Uterus (tissue), 4 donors: ENCODE measurements around the gene MAP3K20. TPM values are rescaled to one million over a fixed set of nuclear protein-coding genes. Genes with fewer than 3 reads are reported as not detected.
A peak's percentile ranks its signal among the peaks of the same experiment; 100 is the strongest.

Experiments
- DNase-seq, 2 donors: peaks; one replicate each; pipeline ENCODE4 v3.0.0-alpha.2; 2019 to 2020
- H3K27ac ChIP-seq, 2 donors: fragments of 200-600 bp; sonication (generic); 1 replicate in 1 of 2; 2 replicates in 1 of 2; pipeline ENCODE4 v1.5.1; 2016 to 2018
- H3K27me3 ChIP-seq, 2 donors: fragments of 200-600 bp; sonication (generic); one replicate each; pipeline ENCODE4 v1.5.1; 2018 to 2019; ENCODE audit warnings: control low read depth in 1 of 2
- H3K36me3 ChIP-seq, 2 donors: fragments of 200-600 bp; sonication (generic); one replicate each; pipeline ENCODE4 v1.5.1; 2019; ENCODE audit warnings: control low read depth in 1 of 2
- H3K4me1 ChIP-seq, 2 donors: fragments of 200-600 bp; sonication (generic); one replicate each; pipeline ENCODE4 v1.5.1; 2018 to 2019; ENCODE audit warnings: control low read depth in 1 of 2
- H3K4me3 ChIP-seq, 2 donors: fragments of 200-600 bp; sonication (generic); 1 replicate in 1 of 2; 2 replicates in 1 of 2; pipeline ENCODE4 v1.5.1; 2018 to 2019; ENCODE audit warnings: mild to moderate bottlenecking in 1 of 2
- H3K9me3 ChIP-seq, 2 donors: fragments of 200-600 bp; sonication (generic); one replicate each; pipeline ENCODE4 v1.5.1; 2019; ENCODE audit warnings: control low read depth in 1 of 2
- CTCF ChIP-seq, 4 experiments: fragments of 200-600 bp in 2 of 4; fragments of 450-650 bp in 2 of 4; sonication (generic) in 2 of 4; IDR thresholded peaks; one replicate each; pipeline ENCODE4 v1.5.1; 2016 to 2019; ENCODE audit warnings: antibody characterized with exemption in 4 of 4, mild to moderate bottlenecking in 2 of 4, moderate library complexity in 1 of 4
- POLR2A ChIP-seq, 2 donors: fragments of 450-650 bp; IDR thresholded peaks; one replicate each; pipeline ENCODE4 v1.6.1; 2016; ENCODE audit warnings: antibody characterized with exemption in 2 of 2, mild to moderate bottlenecking in 1 of 2, moderate library complexity in 1 of 2
- intact Hi-C: fragments of 100-400 bp; cut with DNase I; formaldehyde crosslinking; loops from one replicate; pipeline ENCODE4 v1.15.1; 2023; ENCODE audit warnings: low total_unique reads
- total RNA-seq, 4 donors: library from RNA; depleted of rRNA in 3 of 4; stranded (reverse); fragments of >200 nt in 3 of 4; gene quantifications; one replicate each; pipeline versions ENCODE4 v1.1.0 to v1.2.4, GENCODE V29; 2014 to 2023
- donor health status: DM: yes; HTN: yes; CAD: no.

Gene MAP3K20
- total RNA-seq, 4 donors from 2014 or later = 47.6 to 183 (median 124) TPM

- Histone ChIP-seq H3K4me3 (no peak overlapping the region), H3K27me3 (no peaks in the 10 kb centered on the region), H3K36me3 (no peaks in the 10 kb centered on the region), H3K9me3 (no peaks in the 10 kb centered on the region), H3K4me1 (peaks cover 5 to 8% of the 10 kb centered on the region in 2 donors), H3K27ac (peak overlapping the region; percentile 41 to 70)
- no peak for DNase-seq
- intact Hi-C loops = no loop called here
- TF ChIP-seq POLR2A (IDR thresholded peaks at IDR 0.05) (no peak), CTCF (IDR thresholded peaks at IDR 0.05) (no peak)
These were observed 119.5 kb downstream of the MAP3K20 start for GRCh38 chr2:173195100-173195499.

- Histone ChIP-seq H3K4me3 (no peak overlapping the region), H3K9me3 (no peaks in the 10 kb centered on the region), H3K4me1 (peaks cover 4 to 5% of the 10 kb centered on the region in 2 donors), H3K27ac (peak overlapping the region; percentile 4 to 70), H3K36me3 (no peaks in the 10 kb centered on the region), H3K27me3 (no peaks in the 10 kb centered on the region)
- DNase-seq = no peak
- TF ChIP-seq POLR2A (IDR thresholded peaks at IDR 0.05) (no peak), CTCF (IDR thresholded peaks at IDR 0.05) (no peak)
- intact Hi-C loops = no loop called here
These were observed 120.4 kb downstream of the MAP3K20 start for GRCh38 chr2:173196080-173196479.

- DNase-seq = no peak
- H3K27me3 ChIP-seq = no peaks in the 10 kb centered on the region
- H3K9me3 ChIP-seq = no peaks in the 10 kb centered on the region
- TF ChIP-seq POLR2A (IDR thresholded peaks at IDR 0.05) (no peak), CTCF (IDR thresholded peaks at IDR 0.05) (no peak)
- no peak overlapping the region for H3K4me3 ChIP-seq
- H3K36me3 ChIP-seq = no peaks in the 10 kb centered on the region
- H3K27ac ChIP-seq = no peak overlapping the region
- H3K4me1 ChIP-seq = peaks cover 0 to 5% of the 10 kb centered on the region in 2 donors
- intact Hi-C loops = no loop called here
These were observed 121.0 kb downstream of the MAP3K20 start for GRCh38 chr2:173196638-173197037.

GRCh38 chr2:173198327-173198726, 122.7 kb downstream of the MAP3K20 start:
- H3K4me1 ChIP-seq = peaks cover 0 to 5% of the 10 kb centered on the region in 2 donors
- no peaks in the 10 kb centered on the region for H3K9me3 ChIP-seq
- no peaks in the 10 kb centered on the region for H3K36me3 ChIP-seq
- DNase-seq = no peak
- H3K4me3 ChIP-seq = no peak overlapping the region
- intact Hi-C loops = no loop called here
- no peaks in the 10 kb centered on the region for H3K27me3 ChIP-seq
- TF ChIP-seq POLR2A (IDR thresholded peaks at IDR 0.05) (no peak), CTCF (IDR thresholded peaks at IDR 0.05) (no peak)
- no peak overlapping the region for H3K27ac ChIP-seq

- Histone ChIP-seq H3K36me3 (no peaks in the 10 kb centered on the region), H3K9me3 (no peaks in the 10 kb centered on the region), H3K27me3 (no peaks in the 10 kb centered on the region), H3K4me3 (no peak overlapping the region), H3K27ac (no peak overlapping the region), H3K4me1 (peaks cover 0 to 5% of the 10 kb centered on the region in 2 donors)
- no peak for DNase-seq
- no peak for TF ChIP-seq CTCF (IDR thresholded peaks at IDR 0.05)
- TF ChIP-seq POLR2A (IDR thresholded peaks at IDR 0.05) = no peak
- intact Hi-C loops = no loop called here
These were observed 123.6 kb downstream of the MAP3K20 start for GRCh38 chr2:173199294-173199693.
